Right cardiac atrium (tissue), 5 donors: ENCODE measurements around the gene S1PR3. TPM values are rescaled to one million over a fixed set of nuclear protein-coding genes. Genes with fewer than 3 reads are reported as not detected.

Experiments used
- ATAC-seq, 2 donors: fragments of 200-7000 bp; cut with Tn5 transposase; one replicate each; pipeline versions ENCODE4 v1.8.0 to v1.9.1; 2020; ENCODE audit warnings: moderate library complexity in 2 of 2, mild to moderate bottlenecking in 1 of 2
- DNase-seq, 3 donors: peaks; one replicate each; pipeline ENCODE4 v3.0.0-alpha.2; 2020
- H3K27ac ChIP-seq: one replicate; pipeline ENCODE4 v1.5.1; 2013; ENCODE audit warnings: mild to moderate bottlenecking, low read length, control low read depth, moderate library complexity
- H3K27me3 ChIP-seq: one replicate; pipeline ENCODE4 v1.6.1; 2013; ENCODE audit not compliant: control insufficient read depth, insufficient read depth
- H3K4me1 ChIP-seq: one replicate; pipeline ENCODE4 v1.6.1; 2013; ENCODE audit warnings: low read length; ENCODE audit not compliant: control insufficient read depth, insufficient read depth
- H3K4me3 ChIP-seq: one replicate; pipeline ENCODE4 v1.5.1; 2013; ENCODE audit warnings: low read length, control low read depth
- H3K9me3 ChIP-seq: one replicate; pipeline ENCODE4 v1.6.1; 2013; ENCODE audit warnings: low read length; ENCODE audit not compliant: control insufficient read depth
- WGBS: extraction: QIAGEN DNeasy Blood & Tissue Kit; methylation state at CpG from one replicate; pipeline ENCODE4 v1.1.7; 2013; 5-methylcytosine and 5-hydroxymethylcytosine counted together
- intact Hi-C, 4 donors: fragments of 100-400 bp; cut with DNase I; formaldehyde crosslinking; loops; one replicate each; pipeline versions ENCODE4 v1.11.0 to v1.14.0; 2022 to 2023
- polyA plus RNA-seq: library from polyadenylated mRNA; stranded (reverse); fragments of 200-250 nt; gene quantifications from one replicate; pipeline ENCODE4 v1.2.3, GENCODE V29; 2013
- total RNA-seq, 4 donors: library from RNA; stranded (reverse); fragmentation: NEBNext Ultra II Directional; extraction: Animal tissue kit (Norgen Biotek cat#: 25700); gene quantifications; one replicate each; pipeline ENCODE4 v1.2.1, GENCODE V29; 2021
- donor health status: healthy with polysubstance abuse.
- donor health status: DM: no; HTN: yes; CAD: no.
- donor health status: DM: no; HTN: no; CAD: no.
- donor health status: DM: no; HTN: yes; CAD: no; lungs with severe emphysema.
- donor health status: DM: yes; HTN: yes; CAD: no.

Gene S1PR3
- total and polyA plus RNA-seq, 5 donors: 24.9 to 51.6 (median 37.9) TPM

DNA sequence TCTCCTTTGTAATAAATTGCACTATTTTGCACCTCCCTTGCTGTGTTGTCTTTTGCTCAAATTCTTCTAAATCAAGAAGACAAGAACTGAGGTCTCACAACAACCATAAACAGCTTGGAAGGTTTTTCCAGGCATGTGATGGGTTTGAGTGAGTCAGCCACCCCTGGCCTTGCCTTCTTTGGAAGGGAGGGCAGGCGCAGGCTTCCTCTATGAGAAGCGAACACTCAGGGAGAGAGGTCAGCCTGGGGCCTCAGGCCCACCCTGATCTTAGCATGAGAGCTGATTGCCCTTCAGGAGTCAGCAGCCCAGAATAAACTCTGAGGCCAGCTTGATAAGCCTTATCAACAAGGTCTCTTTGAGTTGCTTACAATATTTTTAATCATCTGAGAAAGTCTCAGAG is 31.6 kb downstream of the S1PR3 start:
- peaks cover 11% of the 10 kb centered on the region for H3K4me1 ChIP-seq
- H3K27me3 ChIP-seq: no peaks in the 10 kb centered on the region
- no peak overlapping the region for H3K4me3 ChIP-seq
- intact Hi-C loops: no loop called here
- ATAC-seq (peak; percentile 64 to 84), DNase-seq (peak; percentile 63 to 78 (median 73))
- peak overlapping the region; percentile 82 for H3K27ac ChIP-seq
- H3K9me3 ChIP-seq: no peaks in the 10 kb centered on the region
- WGBS: 32% methylated on average over 2 of the region's 2 CpGs

DNA sequence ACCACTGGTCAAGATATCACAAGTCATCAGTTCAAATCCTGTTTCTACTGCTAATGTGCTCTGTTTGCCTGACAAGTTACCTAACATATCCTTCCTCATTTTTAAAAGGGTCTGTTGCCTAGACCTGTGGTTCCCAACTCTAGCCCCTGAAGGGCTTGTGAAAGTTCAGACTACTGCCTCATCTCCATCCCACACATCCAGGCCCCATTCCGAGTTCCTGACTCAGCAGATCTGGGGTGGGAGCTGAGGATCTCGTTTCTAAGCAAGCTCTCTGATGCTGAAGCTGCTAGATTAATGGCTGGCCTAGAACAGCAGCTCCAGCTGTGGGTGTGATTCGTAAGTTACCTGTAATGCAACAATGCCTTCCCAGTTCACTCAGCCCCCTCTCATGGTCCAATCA is 32.5 kb downstream of the S1PR3 start:
- ATAC-seq (no peak), DNase-seq (no peak)
- Histone ChIP-seq H3K9me3 (no peaks in the 10 kb centered on the region), H3K27me3 (no peaks in the 10 kb centered on the region), H3K27ac (no peak overlapping the region), H3K4me1 (peaks cover 11% of the 10 kb centered on the region), H3K4me3 (no peak overlapping the region)
- WGBS: 67% methylated on average over 3 of the region's 3 CpGs
- intact Hi-C loops: no loop called here

DNA sequence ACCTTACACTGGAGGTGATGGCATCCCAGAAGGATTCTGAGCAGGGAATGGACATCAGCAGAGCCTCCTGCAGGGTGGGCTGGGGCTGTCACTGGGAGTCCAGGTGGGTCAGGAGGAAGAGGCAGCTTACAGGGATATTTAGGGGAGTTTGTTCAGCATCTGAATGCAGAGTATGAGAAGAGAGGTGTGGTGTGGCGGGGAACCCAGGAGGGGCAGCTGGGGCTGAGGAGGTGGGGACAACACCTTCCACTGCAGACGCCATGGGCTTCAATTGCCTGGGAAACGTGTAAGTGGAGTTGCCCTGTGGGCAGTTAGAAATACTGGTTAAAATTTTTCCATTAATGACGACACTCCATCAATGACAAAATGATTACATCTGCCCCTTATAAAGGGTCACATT is 33.5 kb downstream of the S1PR3 start:
- WGBS: 88% methylated on average over 4 of the region's 4 CpGs
- Histone ChIP-seq H3K9me3 (no peaks in the 10 kb centered on the region), H3K27ac (no peak overlapping the region), H3K4me3 (no peak overlapping the region), H3K4me1 (peaks cover 11% of the 10 kb centered on the region), H3K27me3 (no peaks in the 10 kb centered on the region)
- DNase-seq (no peak), ATAC-seq (no peak)
- intact Hi-C loops: no loop called here

DNA sequence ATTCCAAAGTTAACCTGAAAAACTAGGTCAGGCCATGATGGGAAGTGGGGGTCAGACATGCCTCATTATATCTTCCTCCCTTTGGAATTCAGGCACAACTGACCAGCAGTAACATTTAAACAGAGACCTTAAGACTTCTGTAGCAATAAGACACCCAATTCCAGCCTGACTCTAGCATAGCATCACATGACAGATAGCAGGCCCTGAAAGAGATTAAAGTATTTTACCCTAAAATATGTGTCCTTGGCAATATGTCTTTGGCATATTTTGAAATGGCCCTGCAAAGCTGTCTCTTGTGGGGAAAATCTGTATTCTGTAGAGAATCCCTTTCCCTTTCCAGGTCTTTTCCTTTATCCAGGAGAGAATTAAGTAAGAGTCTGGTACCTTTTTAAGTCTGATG is 34.3 kb downstream of the S1PR3 start:
- H3K27ac ChIP-seq: no peak overlapping the region
- no peaks in the 10 kb centered on the region for H3K9me3 ChIP-seq
- no peak for ATAC-seq
- no peak overlapping the region for H3K4me3 ChIP-seq
- H3K27me3 ChIP-seq: no peaks in the 10 kb centered on the region
- H3K4me1 ChIP-seq: peaks cover 11% of the 10 kb centered on the region
- DNase-seq: no peak
- intact Hi-C loops: no loop called here

DNA sequence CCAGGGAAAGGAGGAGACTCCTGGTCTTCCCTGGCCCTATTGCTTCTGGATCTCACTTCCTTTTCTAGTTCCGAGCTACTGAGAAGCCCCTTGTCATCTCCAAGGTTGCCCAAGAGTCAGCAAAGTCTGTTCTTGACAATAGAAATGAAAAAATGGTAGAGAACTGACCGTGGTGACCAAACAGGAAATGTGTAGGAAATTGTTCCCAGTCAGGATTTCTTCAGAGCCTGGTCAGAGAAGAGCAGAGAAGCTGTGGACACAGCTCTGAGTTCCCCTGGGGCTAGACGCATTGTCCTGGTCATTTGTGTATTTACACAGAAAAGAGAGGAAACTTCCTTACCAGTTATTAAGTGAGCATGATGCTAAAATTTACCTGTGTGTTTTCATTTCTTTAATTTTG is 35.6 kb downstream of the S1PR3 start:
- Histone ChIP-seq H3K27me3 (no peaks in the 10 kb centered on the region), H3K4me3 (no peak overlapping the region), H3K9me3 (no peaks in the 10 kb centered on the region), H3K27ac (no peak overlapping the region), H3K4me1 (peaks cover 6% of the 10 kb centered on the region)
- no peak for DNase-seq
- intact Hi-C loops: no loop called here
- 46% methylated on average over 3 of the region's 3 CpGs for WGBS
- ATAC-seq: no peak

DNA sequence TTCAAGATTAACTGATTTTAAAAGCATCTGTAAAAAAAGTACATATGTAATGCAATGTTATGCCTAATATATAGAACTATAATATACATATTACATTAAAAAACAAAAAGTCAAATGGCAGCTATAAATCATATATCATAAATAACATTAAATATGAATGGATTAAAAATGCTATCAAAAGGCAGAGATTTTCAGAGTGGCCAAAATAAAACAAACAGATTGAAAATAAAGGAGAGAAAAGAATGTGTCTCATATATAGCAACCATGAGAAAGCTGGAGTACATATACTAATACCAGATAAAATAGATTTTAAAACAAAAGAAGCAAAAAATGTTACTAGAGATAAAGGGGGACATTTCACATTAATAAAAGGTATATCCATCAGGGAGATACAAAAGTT is 38.5 kb downstream of the S1PR3 start:
- no peak overlapping the region for H3K27ac ChIP-seq
- DNase-seq (no peak), ATAC-seq (no peak)
- no peaks in the 10 kb centered on the region for H3K4me1 ChIP-seq
- intact Hi-C loops: no loop called here
- no peak overlapping the region for H3K4me3 ChIP-seq
- H3K9me3 ChIP-seq: no peaks in the 10 kb centered on the region
- H3K27me3 ChIP-seq: no peaks in the 10 kb centered on the region

DNA sequence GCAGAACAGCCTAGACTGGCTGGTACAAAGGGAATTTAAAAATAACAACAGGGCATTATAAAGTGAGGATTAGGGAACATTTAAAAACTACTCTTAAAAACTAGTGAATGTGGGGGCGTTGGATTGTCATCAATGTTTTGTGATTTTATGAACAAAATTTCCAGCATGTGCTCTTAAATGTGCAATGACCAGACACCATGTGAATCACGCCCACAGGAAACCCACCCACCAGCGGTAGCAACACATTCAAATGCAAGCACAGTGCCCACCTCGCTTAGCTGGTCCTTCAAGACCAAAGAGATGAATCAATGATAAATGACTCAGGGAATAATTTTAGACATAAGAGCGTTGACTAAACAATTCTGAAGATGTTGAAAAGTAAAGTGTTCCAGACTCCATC is 40.9 kb downstream of the S1PR3 start:
- intact Hi-C loops: no loop called here
- no peak for ATAC-seq
- WGBS: 84% methylated on average over 5 of the region's 5 CpGs

DNA sequence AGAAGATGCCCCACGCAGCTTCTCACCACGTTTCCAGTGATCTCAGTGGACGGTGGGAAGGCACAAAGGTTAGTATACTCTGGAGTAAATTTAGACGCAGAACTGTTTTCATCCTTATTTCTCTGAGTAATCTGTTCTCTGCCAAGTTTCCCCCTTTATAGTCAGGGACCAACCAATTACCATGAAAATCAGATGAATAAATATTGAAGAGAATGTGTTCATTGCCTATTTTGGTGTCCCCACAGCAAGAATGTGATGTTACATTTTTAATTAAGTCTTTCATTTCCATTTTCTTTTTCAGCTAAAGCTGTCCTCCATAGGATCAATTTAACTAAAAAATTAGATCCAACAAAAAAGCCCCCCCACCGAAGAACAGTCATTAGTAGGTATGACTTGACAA is 41.4 kb downstream of the S1PR3 start:
- intact Hi-C loops: no loop called here

More for the DNA sequence above, 40.9 kb downstream of the S1PR3 start:
- H3K9me3 ChIP-seq: no peaks in the 10 kb centered on the region
- DNase-seq: no peak
- no peaks in the 10 kb centered on the region for H3K4me1 ChIP-seq
- H3K27ac ChIP-seq: no peak overlapping the region
- no peaks in the 10 kb centered on the region for H3K27me3 ChIP-seq
- H3K4me3 ChIP-seq: no peak overlapping the region

DNA sequence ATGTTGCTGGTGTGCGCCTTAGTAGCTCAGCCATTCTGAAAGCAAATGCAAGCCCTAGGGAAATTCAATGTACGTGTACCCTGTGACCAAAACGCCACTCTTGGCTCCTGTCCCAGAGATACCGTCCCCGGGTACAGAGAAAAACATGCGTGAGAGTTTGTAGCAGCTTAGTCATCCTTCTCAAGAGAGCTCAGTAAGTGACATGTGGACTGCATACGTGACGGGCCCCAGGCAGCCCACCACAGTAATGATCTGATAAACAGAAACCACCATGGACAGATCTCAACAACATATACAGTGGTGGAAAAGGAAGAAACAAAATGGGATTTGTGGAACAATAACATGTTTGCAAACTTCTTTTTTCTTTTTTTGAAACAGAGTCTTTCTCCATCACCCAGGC is 45.1 kb downstream of the S1PR3 start:
- Histone ChIP-seq H3K4me1 (peaks cover 3% of the 10 kb centered on the region), H3K27ac (no peak overlapping the region), H3K27me3 (no peaks in the 10 kb centered on the region), H3K4me3 (no peak overlapping the region), H3K9me3 (no peaks in the 10 kb centered on the region)
- ATAC-seq: peak; percentile 39 to 55
- peak in 1 of 3 donors; percentile 53 for DNase-seq
- 37% methylated on average over 8 of the region's 8 CpGs for WGBS
- intact Hi-C loops: no loop called here

More for the DNA sequence above, 41.4 kb downstream of the S1PR3 start:
- 86% methylated on average over 5 of the region's 5 CpGs for WGBS
- DNase-seq: no peak
- Histone ChIP-seq H3K4me3 (no peak overlapping the region), H3K4me1 (no peaks in the 10 kb centered on the region), H3K9me3 (no peaks in the 10 kb centered on the region), H3K27ac (no peak overlapping the region), H3K27me3 (no peaks in the 10 kb centered on the region)
- no peak for ATAC-seq

DNA sequence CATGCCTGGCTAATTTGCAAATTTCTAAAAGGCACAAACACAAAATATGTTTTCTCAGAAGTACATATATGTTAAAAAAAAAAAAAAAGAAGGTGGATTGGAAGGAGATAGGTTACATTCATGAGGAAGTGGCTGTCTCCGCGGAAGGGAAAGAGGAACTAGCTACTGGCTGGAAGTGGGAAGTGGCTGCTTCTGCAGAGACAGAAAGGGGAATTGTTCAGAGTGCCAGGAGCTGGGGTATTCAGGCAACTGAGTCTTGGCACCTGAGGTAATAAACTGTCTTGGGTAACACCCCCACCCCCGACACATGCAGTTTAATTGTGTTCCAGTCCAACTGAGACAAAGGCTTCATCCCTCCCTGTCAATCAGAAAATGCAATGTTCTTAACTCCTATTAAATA is 45.6 kb downstream of the S1PR3 start:
- no peak for DNase-seq
- Histone ChIP-seq H3K27me3 (no peaks in the 10 kb centered on the region), H3K4me1 (peaks cover 3% of the 10 kb centered on the region), H3K9me3 (no peaks in the 10 kb centered on the region), H3K4me3 (no peak overlapping the region), H3K27ac (no peak overlapping the region)
- WGBS: 83% methylated on average over 3 of the region's 3 CpGs
- intact Hi-C loops: no loop called here
- peak in 1 of 2 donors; percentile 25 for ATAC-seq

DNA sequence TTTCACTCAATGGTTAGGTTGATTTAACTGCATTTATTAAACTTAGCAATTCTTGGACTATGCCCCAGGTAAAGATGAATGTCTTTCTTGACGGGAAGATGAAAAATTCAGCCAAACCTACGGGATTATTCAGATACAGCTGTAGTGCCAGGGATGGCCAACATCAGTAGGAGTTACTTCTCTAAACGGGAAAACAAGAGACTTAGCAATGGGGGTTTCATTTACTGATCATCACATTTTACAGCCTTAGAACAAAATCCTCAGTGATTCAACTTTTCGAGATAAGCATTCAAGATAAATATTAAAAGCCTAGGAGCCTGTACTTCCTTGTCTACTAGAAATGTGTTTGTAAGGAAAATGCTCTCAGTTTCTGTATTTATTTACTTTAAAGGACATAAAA is 46.1 kb downstream of the S1PR3 start:
- Histone ChIP-seq H3K27ac (no peak overlapping the region), H3K4me3 (no peak overlapping the region), H3K27me3 (no peaks in the 10 kb centered on the region), H3K9me3 (no peaks in the 10 kb centered on the region), H3K4me1 (peaks cover 3% of the 10 kb centered on the region)
- 70% methylated on average over 4 of the region's 4 CpGs for WGBS
- DNase-seq (no peak), ATAC-seq (no peak)
- intact Hi-C loops: no loop called here

DNA sequence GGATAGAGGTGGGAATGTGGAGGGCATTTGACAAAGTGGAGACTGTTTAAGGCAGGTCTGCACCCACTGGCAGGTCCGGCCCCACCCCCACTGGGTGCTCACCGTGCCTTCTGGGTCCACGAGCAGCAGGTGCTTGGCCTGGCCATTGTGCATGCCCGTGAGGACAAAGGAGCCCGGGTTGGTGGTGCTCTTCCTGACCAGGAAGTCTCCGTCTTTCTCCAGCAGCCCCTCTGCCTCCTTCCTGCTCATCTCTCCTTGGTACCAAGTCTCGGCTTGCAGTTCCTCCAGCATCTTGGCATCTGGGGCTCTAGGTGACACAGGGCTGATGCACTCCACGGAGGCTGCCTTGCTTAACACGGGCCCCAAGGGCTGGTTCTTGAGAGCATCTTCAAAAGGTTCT is 46.6 kb downstream of the S1PR3 start:
- ATAC-seq (peak in 1 of 2 donors; percentile 14), DNase-seq (no peak)
- intact Hi-C loops: no loop called here
- H3K4me1 ChIP-seq: peaks cover 3% of the 10 kb centered on the region
- H3K9me3 ChIP-seq: no peaks in the 10 kb centered on the region
- no peaks in the 10 kb centered on the region for H3K27me3 ChIP-seq
- 92% methylated on average over 9 of the region's 9 CpGs for WGBS
- H3K27ac ChIP-seq: no peak overlapping the region
- no peak overlapping the region for H3K4me3 ChIP-seq
